ENCODE results near the gene GPD2. TPM values are rescaled to one million over a fixed set of nuclear protein-coding genes. Genes with fewer than 3 reads are reported as not detected.

GPD2 gene
- total RNA-seq, 4 donors from 2014 or later, result 40.9 to 112 (median 56.3) TPM

DNA sequence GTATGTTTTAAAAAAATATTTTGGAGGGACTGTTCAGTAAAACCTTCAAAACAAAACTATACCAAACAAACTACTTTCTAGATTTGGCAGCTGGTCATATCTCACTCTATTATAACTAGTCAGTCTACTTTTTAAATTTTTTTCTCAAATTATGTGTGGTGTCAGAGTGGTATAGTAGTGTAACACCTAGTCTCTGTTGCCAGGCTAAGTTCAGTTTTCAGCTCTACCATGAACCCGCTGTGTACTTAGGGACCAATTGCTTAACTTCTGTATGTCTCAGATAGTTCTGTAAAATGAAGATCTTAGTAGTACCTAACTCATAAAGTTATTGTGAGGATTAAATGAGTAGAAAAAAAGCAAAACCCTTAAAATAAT is 54.3 kb downstream of the GPD2 start:
- TF ChIP-seq, protein P1, sequence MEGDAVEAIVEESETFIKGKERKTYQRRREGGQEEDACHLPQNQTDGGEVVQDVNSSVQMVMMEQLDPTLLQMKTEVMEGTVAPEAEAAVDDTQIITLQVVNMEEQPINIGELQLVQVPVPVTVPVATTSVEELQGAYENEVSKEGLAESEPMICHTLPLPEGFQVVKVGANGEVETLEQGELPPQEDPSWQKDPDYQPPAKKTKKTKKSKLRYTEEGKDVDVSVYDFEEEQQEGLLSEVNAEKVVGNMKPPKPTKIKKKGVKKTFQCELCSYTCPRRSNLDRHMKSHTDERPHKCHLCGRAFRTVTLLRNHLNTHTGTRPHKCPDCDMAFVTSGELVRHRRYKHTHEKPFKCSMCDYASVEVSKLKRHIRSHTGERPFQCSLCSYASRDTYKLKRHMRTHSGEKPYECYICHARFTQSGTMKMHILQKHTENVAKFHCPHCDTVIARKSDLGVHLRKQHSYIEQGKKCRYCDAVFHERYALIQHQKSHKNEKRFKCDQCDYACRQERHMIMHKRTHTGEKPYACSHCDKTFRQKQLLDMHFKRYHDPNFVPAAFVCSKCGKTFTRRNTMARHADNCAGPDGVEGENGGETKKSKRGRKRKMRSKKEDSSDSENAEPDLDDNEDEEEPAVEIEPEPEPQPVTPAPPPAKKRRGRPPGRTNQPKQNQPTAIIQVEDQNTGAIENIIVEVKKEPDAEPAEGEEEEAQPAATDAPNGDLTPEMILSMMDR (IDR thresholded peaks at IDR 0.05; ENCODE audit: low read depth), result no peak

DNA sequence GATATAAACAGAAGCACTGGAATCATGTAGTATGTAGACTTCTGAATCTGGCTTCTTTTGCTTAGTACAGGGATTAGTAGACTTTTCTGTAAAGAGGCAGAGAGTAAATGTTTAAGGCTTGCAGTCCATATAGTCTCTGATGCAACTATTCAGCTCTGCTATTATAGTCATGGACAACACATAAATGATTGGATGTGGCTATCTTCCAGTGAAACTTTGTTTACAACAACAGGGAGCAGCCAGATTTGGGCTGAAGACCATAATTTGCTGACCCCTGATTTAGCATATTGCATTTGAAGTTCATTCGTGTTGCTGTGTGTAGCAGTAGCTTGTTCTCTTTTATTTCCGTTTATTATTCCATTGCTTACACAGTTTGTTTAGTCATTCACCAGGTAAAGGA is 55.0 kb downstream of the GPD2 start:
- TF ChIP-seq, protein P1 (IDR thresholded peaks at IDR 0.05; ENCODE audit: low read depth), result no peak

DNA sequence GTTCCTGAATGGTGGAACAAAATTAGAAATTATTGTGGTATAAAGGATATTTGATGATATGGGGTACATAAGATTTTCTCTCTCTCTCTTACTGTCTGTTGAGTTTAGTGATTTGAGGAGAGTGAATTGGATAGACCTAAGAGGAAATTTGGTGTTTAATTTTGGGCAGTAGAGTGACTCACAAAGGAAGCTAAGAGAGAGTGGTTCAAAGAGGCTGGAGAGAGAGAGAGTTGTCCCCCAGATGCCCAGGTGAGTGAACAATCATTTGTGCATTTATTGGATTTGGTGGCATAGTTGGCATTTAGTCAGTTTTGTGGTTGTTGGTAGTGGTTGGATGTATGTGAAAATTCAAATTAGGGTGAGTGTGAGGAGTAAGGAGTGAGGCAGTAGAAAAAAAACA is 56.8 kb downstream of the GPD2 start:
- TF ChIP-seq, protein P1 (IDR thresholded peaks at IDR 0.05; ENCODE audit: low read depth), result no peak

DNA sequence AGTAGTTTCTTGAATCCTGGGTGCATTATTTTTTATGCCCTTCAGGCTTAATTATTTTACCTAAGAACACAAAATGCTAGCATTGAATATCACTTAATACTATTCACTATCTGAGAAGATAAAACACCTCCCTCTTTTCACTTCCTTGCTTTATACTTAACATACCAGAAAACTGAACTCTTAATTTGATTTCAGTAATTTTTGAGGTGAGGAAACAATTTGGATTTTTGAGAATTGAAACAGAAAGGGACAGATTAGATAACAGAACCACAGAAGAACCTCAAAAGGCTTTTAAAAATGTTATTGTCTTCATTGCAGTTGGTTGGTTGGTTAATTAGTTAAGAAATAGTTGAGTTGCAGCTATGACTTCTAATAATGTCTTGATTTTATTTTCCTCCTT is 69.5 kb downstream of the GPD2 start:
- TF ChIP-seq, protein P1 (IDR thresholded peaks at IDR 0.05; ENCODE audit: low read depth), result no peak

DNA sequence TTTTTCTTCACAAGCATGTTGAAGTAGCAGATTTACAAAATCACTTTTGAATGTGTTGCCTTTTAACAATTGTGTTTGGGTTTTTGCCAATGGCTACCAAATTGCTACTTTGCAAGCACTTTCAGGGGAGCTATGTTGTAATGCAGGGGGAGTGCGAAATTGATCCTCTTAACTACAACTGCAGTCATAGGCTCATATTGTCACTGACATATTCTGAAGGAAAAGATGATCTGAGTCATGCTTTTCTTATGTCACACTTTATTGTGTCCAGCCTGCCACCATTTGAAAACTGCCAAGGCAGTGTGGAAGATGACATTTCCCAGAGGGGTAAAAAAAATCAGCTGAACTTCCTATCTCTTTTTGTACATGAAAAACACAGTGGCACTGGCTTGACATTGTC is 74.9 kb downstream of the GPD2 start:
- TF ChIP-seq, protein P1 (IDR thresholded peaks at IDR 0.05; ENCODE audit: low read depth), result no peak

DNA sequence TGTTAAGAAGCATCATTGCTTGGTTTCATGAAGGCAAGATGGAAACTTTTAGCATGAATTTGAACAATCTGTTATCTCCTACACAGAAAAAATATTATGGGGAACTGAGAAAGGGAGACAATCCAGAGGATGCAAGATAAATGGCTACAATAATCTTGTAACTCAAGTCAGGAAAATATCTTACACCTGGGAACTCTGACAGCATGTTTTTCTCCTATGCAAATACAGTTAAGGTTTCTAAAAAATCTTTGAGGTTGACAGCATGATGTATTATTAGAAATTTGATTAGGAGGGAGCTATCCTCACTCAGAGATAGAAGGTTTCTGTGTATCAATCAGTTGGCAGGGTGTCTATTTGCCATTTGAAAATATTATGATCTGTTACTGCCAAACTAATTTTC is 75.6 kb downstream of the GPD2 start:
- TF ChIP-seq, protein P1 (IDR thresholded peaks at IDR 0.05; ENCODE audit: low read depth), result no peak

DNA sequence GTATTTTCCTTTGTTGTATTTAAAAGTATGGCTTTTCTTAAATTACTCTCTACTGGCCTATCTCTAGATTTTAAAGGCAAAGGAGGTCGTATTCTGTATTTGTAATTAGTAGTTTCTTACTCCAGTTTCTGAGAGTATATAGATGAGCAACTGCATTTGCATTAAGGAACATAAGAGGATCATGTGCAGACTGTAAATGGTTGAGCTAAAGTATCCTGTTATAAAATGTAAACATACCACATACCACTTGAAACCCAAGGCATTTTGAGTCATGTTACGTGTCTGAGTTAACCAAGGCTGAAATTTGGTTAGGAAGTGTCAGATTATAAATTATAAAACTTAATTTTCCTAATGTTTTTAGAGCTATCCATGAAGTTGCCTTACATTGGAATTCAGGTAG is 76.3 kb downstream of the GPD2 start:
- TF ChIP-seq, protein P1 (IDR thresholded peaks at IDR 0.05; ENCODE audit: low read depth), result no peak
